Glomerular visceral epithelial cell (primary cell): ENCODE results near the gene SOX2.
"Not testable (repeated sequence)": the region's sequence is repeated elsewhere in the genome, so short reads cannot be mapped to it uniquely, and the experiment has no call there.

Experiments
- DNase-seq: peaks from one replicate; pipeline ENCODE4 v3.0.0-alpha.2; 2016; ENCODE audit errors: extremely low spot score

Gene SOX2

DNA sequence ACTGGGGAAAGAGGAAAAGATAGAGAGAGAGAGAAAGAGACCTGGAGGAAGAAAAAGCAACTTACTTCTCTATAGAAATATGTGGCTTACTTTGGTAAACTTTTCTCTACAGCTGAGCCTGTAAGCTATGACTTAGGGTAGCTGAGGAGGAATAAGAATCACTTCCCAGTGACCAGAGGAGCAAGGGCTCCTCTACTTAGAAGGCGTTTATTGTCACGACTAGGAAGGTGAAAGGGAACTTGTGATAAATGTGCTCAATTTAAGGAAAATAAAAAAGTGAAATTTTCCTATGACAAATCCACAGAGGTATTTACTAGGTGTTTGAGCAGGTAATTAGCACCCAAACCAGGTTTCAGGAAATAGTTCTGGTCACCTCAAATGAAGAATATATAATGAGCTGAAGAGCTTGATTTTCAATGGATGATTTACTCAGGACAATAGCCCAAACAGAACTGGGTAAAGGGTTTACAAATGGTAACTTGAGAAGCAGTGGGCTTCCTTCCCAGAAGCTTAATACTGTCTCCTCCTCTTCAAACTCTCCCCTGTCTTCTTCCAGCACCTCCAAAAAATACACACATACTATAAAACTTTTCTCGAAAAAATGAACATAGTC, 46.1 kb downstream of the SOX2 start:
- no peak for DNase-seq

GRCh38 chr3:181761906-181762305, 50.2 kb downstream of the SOX2 start:
- no peak for DNase-seq

GRCh38 chr3:181764033-181764432, 52.3 kb downstream of the SOX2 start:
- not testable (repeated sequence) for DNase-seq
